GM18868 (cell line): ENCODE data around the gene TBC1D1.
"Not testable (repeated sequence)": the region's sequence is repeated elsewhere in the genome, so short reads cannot be mapped to it uniquely, and the experiment has no call there.

Experiments
- ATAC-seq: cut with Tn5 transposase; IDR thresholded peaks from one replicate; pipeline ENCODE4 v1.9.1; 2021; ENCODE audit warnings: mild to moderate bottlenecking, moderate library complexity; ENCODE audit not compliant: unreplicated experiment

Gene TBC1D1

GRCh38 chr4:37958932-37959331 is 68.0 kb downstream of the TBC1D1 start:
- ATAC-seq: no peak

- no peak for ATAC-seq
These were observed 69.2 kb downstream of the TBC1D1 start, which contains the start of gene PTTG2 for GRCh38 chr4:37960098-37960497. TSS of gene PTTG2 (plus strand) at chr4:37960398. CDS start at chr4:37960435, 37 bp downstream.

GRCh38 chr4:37960679-37961450 is 70.0 kb downstream of the TBC1D1 start:
- ATAC-seq: no peak

GRCh38 chr4:37964734-37965457 is 74.0 kb downstream of the TBC1D1 start:
- ATAC-seq: peak; percentile 88

GRCh38 chr4:37966044-37966443 is 75.2 kb downstream of the TBC1D1 start:
- no peak for ATAC-seq

- ATAC-seq: no peak
These were observed 76.9 kb downstream of the TBC1D1 start for GRCh38 chr4:37967736-37968135.

GRCh38 chr4:37968747-37969146 is 77.9 kb downstream of the TBC1D1 start:
- no peak for ATAC-seq

- peak; percentile 78 for ATAC-seq
These were observed 79.8 kb downstream of the TBC1D1 start for GRCh38 chr4:37970702-37971101.

- ATAC-seq: no peak
These were observed 80.3 kb downstream of the TBC1D1 start for GRCh38 chr4:37971202-37971601.

GRCh38 chr4:37973441-37973840 is 82.6 kb downstream of the TBC1D1 start:
- no peak for ATAC-seq

- not testable (repeated sequence) for ATAC-seq
These were observed 84.5 kb downstream of the TBC1D1 start for GRCh38 chr4:37975321-37975822.

GRCh38 chr4:37976507-37976906 is 85.6 kb downstream of the TBC1D1 start:
- no peak for ATAC-seq

- peak; percentile 84 for ATAC-seq
These were observed 86.1 kb downstream of the TBC1D1 start for GRCh38 chr4:37976991-37977470.

GRCh38 chr4:37977471-37978247 is 86.8 kb downstream of the TBC1D1 start:
- peak; percentile 61 for ATAC-seq

GRCh38 chr4:37978248-37978924 is 87.5 kb downstream of the TBC1D1 start:
- ATAC-seq: peak; percentile 17

GRCh38 chr4:37980246-37980645 is 89.4 kb downstream of the TBC1D1 start:
- ATAC-seq: no peak

- ATAC-seq: no peak
These were observed 90.5 kb downstream of the TBC1D1 start for GRCh38 chr4:37981425-37981824.

- ATAC-seq: no peak
These were observed 91.2 kb downstream of the TBC1D1 start for GRCh38 chr4:37981844-37982720.

GRCh38 chr4:37982736-37983135 is 91.9 kb downstream of the TBC1D1 start:
- ATAC-seq: no peak
